Dedifferentiated amniotic fluid mesenchymal stem cell (primary cell): ENCODE results near the gene SLC38A4.
A peak's percentile ranks its signal among the peaks of the same experiment; 100 is the strongest.
"Not testable (repeated sequence)": the region's sequence is repeated elsewhere in the genome, so short reads cannot be mapped to it uniquely, and the experiment has no call there.

Experiments used
- DNase-seq: peaks from one replicate; pipeline ENCODE4 v3.0.0-alpha.2; 2016; ENCODE audit errors: extremely low spot score

The SLC38A4 gene

GRCh38 chr12:46775796-46776195 lies 50.0 kb downstream of the SLC38A4 start:
- no peak for DNase-seq

DNA sequence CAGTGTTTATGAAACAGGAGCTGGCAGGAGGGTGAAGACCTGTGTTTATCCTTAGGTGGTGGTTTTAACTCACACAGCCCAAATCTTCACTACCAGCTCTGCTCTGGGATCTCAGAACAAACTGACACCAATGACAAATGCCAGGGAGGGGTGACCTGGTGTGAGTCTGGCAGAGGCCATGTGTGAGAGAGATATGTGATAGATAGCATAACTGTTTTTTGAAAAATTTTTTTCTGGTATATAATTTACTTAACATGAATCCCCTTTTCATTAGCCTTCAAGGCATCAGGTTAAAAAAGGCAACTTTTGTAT lies 51.5 kb downstream of the SLC38A4 start:
- no peak for DNase-seq

GRCh38 chr12:46773586-46774321 lies 52.0 kb downstream of the SLC38A4 start:
- DNase-seq = peak; percentile 61

- no peak for DNase-seq
Measured at GRCh38 chr12:46771268-46771827, 54.4 kb downstream of the SLC38A4 start.

DNA sequence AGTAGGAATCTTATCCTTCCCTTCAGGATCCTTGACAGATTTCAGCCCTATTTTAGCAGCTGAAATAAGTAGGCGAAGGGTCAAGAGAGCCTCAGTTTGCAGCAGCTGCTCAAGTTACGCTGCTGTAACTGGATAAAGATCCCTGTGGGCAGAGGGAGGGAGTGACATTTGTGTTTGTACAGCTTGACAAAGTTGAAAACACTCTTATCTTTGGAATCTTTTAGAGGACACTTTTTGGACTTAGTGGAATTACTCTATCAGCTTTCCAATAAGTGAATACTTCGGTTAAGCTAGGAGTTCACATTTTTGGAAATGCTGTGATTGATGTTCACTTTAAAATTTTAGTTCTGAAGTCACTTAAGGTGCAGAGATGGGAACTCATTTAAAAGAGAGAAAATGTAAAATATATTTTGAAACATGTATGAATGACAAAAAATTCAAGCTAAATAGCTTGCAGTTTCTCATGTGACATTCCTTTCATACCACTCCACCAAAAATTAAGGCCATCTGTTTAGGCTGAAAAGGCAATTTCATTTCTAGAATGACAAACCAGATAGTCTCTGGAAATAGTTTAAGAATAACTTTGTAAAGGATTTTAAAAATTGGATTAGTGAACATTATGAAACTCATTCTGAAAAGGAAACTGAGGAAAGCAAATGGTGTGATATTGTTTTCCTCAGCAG lies 55.2 kb downstream of the SLC38A4 start:
- peak; percentile 83 for DNase-seq

GRCh38 chr12:46764005-46764404 lies 61.8 kb downstream of the SLC38A4 start:
- DNase-seq = no peak

- no peak for DNase-seq
Measured at GRCh38 chr12:46763230-46763629, 62.6 kb downstream of the SLC38A4 start.

DNA sequence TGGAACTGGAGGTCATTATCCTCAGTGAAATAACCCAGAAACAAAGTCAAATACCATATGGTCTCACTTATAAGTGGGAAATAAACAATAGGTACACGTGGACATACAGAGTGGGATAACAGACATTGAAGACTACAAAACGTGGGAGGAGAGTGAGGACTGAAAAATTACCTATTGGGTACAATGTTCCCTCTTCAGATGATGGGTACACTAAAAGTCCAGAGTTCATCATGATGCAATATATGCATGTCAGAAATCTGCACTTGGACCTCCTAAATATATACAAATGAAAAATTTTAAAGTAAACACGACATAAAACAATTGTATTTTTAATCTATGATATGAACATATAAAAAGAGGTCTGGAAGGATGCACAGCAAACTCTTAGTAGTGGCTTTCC lies 71.2 kb downstream of the SLC38A4 start:
- no peak for DNase-seq

DNA sequence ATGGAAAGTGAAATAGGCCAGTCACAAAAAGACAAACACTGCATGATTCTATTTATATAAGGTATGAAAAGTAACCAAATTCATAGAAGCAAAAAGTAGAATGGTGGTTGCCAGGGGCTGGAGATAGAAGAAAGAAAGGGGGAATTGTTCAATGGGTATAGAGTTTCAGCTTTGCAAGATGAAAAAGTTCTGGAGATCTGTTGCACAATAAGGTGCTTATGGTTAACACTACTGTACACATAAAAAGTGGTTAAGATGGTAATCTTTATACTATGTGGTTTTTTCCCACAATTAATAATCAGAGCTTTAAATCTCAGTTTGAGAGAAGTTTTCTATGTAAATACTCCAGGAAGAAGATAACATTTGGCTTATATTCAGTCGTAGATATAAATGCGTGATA lies 73.4 kb downstream of the SLC38A4 start:
- no peak for DNase-seq

DNA sequence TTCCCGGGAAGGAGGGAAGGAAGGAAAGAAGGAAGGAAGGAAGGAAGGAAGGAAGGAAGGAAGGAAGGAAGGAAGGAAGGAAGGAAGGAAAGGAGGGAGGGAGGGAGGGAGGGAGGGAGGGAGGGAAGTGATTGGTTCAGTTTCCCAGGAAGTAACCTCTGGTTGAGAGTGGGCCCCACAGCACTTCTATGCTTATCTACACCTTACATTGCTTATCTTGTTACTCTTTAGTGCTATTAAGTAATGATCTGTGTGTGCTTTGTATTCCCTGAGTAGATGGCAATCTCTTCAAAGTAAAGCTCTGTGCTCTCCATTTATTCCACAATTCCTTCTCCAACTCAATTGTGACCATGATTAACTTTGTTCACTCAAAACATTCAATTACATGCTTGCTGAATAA lies 74.6 kb downstream of the SLC38A4 start:
- no peak for DNase-seq

DNA sequence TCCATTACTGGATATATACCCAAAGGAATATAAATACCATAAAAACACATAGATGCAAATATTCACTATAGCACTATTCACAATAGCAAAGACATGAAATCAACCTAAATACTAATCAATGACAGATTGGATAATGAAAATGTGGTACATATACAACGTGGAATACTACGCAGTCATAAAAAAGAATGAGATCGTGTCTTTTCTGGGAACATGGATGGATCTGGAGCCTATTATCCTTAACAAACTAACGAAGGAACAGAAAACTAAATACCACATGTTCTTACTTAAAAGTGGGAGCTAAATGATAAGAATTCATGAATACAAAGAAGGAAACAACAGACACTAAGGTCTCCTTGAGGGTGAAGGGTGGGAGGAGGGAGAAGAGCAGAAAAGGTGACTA lies 76.5 kb downstream of the SLC38A4 start:
- DNase-seq = no peak

- DNase-seq = no peak
Measured at GRCh38 chr12:46744283-46744682, 81.5 kb downstream of the SLC38A4 start.

DNA sequence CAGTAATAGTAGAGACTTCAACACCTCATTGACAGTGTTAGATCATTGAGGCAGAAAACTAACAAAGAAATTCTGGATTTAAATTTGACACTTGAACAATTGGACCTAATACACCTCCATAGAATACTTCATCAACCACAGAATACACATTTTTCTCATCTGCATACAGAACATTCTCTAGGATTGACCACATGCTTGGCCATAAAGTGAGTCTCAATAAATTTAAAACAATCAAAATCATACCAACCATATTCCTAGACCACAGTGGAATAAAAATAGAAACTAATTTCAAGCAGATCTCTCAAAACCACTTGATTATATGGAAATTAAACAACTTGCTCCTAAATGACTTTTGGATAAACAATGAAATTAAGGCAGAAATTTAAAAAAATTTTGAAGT lies 82.3 kb downstream of the SLC38A4 start:
- DNase-seq = no peak

GRCh38 chr12:46742271-46742670 lies 83.5 kb downstream of the SLC38A4 start:
- DNase-seq = not testable (repeated sequence)

DNA sequence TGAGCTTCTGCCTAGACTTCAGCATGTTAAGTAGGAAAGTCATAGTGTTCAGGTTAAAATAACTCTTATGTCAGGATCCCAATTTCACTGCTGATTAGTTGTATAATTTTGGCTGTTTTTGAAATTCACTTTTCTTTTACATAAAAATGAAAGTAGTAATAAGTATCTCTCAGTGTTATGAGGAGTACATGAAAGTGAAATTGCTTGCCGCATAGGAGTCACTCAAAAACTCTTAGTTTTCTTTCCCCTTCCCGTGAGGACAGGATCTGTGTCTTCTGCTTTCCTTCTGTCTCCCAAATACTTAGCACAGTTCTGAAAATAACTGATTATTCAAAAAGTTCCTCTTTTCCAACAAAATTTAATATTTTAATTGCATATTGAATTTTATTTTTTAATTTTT lies 100.5 kb downstream of the SLC38A4 start:
- DNase-seq = no peak

DNA sequence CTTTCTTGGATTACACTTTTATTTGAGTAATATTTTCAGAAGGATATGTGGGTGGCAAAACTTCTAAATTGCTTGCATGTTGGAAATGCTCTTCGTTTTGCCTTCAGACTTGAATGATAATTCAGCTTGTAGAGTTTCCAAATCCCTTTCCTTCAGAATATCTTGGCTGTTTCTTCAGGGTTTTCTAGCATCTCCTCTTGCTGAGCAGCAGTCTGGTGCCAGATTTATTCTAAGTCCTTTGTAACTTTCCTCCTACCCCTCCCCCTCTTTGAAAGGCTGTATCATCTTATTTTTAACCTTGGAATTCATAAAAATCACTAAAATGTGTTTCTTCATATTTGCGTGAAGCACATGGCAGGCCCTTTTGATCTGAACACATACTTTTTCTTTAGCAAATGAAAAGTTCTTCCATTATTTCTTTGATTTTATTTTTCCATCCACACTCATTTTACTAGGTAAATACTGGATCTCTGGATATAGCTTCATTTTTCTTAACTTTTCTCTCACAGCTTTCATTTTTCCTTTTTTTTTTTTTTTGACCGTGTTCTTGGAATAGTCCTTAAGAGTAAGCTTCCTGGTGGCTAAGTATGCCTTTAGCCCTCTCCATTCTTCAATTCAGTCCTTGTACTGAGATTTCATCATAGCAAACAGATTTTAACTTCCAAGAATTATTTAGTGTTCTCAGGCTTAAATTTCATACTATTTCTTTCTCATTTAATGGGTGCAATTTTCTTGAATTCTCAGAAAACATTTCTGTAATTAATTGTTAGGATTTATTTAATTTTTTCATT lies 102.0 kb downstream of the SLC38A4 start:
- no peak for DNase-seq

- DNase-seq = no peak
Measured at GRCh38 chr12:46722394-46723185, 103.2 kb downstream of the SLC38A4 start.

DNA sequence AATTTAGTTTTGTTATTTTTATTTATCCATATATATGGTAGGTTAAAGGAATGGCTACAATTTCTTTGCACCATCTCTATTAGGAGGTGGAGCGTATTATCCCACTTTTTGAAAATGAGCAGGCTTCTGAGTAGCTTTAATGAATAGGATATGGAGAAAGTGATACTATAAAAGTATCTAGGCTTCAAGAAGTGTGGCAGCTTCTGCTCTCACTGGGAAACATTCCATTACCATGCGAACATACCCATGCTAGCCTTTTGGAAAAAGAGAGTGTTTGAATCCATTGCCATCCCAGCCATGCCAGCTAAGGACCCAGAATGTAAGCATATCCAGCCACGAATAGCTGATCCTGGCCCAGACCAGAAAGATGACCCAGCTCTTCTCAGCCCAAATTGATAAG lies 107.3 kb downstream of the SLC38A4 start:
- DNase-seq = no peak

- no peak for DNase-seq
Measured at GRCh38 chr12:46717868-46718267, 107.9 kb downstream of the SLC38A4 start.

GRCh38 chr12:46717159-46717558 lies 108.6 kb downstream of the SLC38A4 start:
- DNase-seq = no peak
